HG02981 (cell line): ENCODE measurements around the gene ITGA1.
"Not testable (repeated sequence)": the region's sequence is repeated elsewhere in the genome, so short reads cannot be mapped to it uniquely, and the experiment has no call there.

ENCODE experiments used
- ATAC-seq: cut with Tn5 transposase; IDR thresholded peaks from one replicate; pipeline ENCODE4 v1.9.1; 2021; ENCODE audit warnings: mild to moderate bottlenecking, moderate library complexity; ENCODE audit not compliant: unreplicated experiment

The ITGA1 gene

GRCh38 chr5:52787600-52788504 lies at the start of gene ITGA1, which contains the start of gene PELO:
Gene ITGA1, plus strand, starts transcription at chr5:52787916. Its CDS starts 438 bp downstream, at chr5:52788354.
Gene PELO, plus strand, starts transcription at chr5:52787916. Its CDS starts 12,479 bp downstream, at chr5:52800395.
- ATAC-seq: peak; percentile 61

GRCh38 chr5:52738095-52738506 lies 49.6 kb upstream of the ITGA1 start:
- ATAC-seq: no peak

- no peak for ATAC-seq
These were observed 47.7 kb upstream of the ITGA1 start for GRCh38 chr5:52740007-52740406.

GRCh38 chr5:52743012-52743411 lies 44.7 kb upstream of the ITGA1 start:
- no peak for ATAC-seq

GRCh38 chr5:52743529-52743928 lies 44.2 kb upstream of the ITGA1 start:
- no peak for ATAC-seq

- peak; percentile 69 for ATAC-seq
These were observed 43.7 kb upstream of the ITGA1 start for GRCh38 chr5:52743970-52744369.

- ATAC-seq: not testable (repeated sequence)
These were observed 42.8 kb upstream of the ITGA1 start for GRCh38 chr5:52744867-52745458.

- ATAC-seq: no peak
These were observed 41.2 kb upstream of the ITGA1 start for GRCh38 chr5:52746539-52746938.

GRCh38 chr5:52748590-52748989 lies 39.1 kb upstream of the ITGA1 start:
- ATAC-seq: peak; percentile 40

- no peak for ATAC-seq
These were observed 38.0 kb upstream of the ITGA1 start for GRCh38 chr5:52749666-52750065.

GRCh38 chr5:52751137-52751536 lies 36.6 kb upstream of the ITGA1 start:
- ATAC-seq: no peak

GRCh38 chr5:52754051-52754450 lies 33.7 kb upstream of the ITGA1 start:
- ATAC-seq: no peak

GRCh38 chr5:52757527-52757926 lies 30.2 kb upstream of the ITGA1 start:
- ATAC-seq: no peak

GRCh38 chr5:52758014-52758413 lies 29.7 kb upstream of the ITGA1 start:
- no peak for ATAC-seq

- no peak for ATAC-seq
These were observed 28.4 kb upstream of the ITGA1 start for GRCh38 chr5:52759331-52759730.

GRCh38 chr5:52760695-52761366 lies 26.9 kb upstream of the ITGA1 start:
- ATAC-seq: peak; percentile 65

- ATAC-seq: no peak
These were observed 20.4 kb upstream of the ITGA1 start for GRCh38 chr5:52767217-52767743.

GRCh38 chr5:52767766-52768480 lies 19.8 kb upstream of the ITGA1 start:
- ATAC-seq: peak; percentile 22

- no peak for ATAC-seq
These were observed 18.7 kb upstream of the ITGA1 start for GRCh38 chr5:52769061-52769460.

GRCh38 chr5:52770287-52770939 lies 17.3 kb upstream of the ITGA1 start:
- no peak for ATAC-seq
